ENCODE data around the gene DLGAP5.
A peak's percentile ranks its signal among the peaks of the same experiment; 100 is the strongest.

Gene DLGAP5

DNA sequence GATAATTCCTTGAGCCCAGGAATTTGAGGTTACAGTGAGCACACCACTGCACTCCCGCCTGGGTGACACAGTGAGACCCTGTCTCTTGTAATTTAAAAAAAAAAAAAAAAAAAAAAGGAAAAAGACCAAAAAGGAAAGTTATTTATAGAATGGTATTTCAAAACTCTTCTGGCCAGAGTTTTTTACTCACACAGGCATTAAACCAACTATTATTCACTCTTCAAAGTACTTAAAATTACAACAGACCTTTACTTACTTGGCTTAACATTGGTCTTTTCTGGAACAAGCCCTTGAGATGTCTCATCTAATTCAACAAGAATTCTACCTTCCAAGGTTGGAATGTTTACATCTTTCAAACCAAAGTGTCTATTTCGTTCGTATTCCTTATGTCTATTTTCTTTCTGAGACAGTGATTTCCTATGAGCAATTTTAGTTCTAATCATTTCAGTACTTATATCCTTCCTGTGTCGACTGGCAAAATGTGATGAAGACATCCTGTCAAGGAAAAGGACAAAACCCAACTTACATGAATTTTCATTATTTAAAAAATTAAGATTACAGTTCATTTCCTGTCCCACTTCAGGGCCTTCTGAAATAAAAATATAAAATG, 2.6 kb downstream of the DLGAP5 start:
- TF ChIP-seq CTCF (IDR thresholded peaks at IDR 0.05; ENCODE audit: control insufficient read depth, extremely low read depth, insufficient read depth), result no peak
- no peak for DNase-seq (ENCODE audit: low read depth)
- no peak overlapping the region for H3K4me3 ChIP-seq (ENCODE audit: low read depth, low read length)

- no peak for DNase-seq (ENCODE audit: low read depth)
Measured at GRCh38 chr14:55180434-55180833, 11.0 kb downstream of the DLGAP5 start.

GRCh38 chr14:55180006-55180405, 11.4 kb downstream of the DLGAP5 start:
- TF ChIP-seq CTCF (IDR thresholded peaks at IDR 0.05; ENCODE audit: control insufficient read depth, extremely low read depth, insufficient read depth), result no peak
- DNase-seq (ENCODE audit: low read depth), result no peak
- H3K4me3 ChIP-seq (ENCODE audit: low read depth, low read length), result no peak overlapping the region

More at GRCh38 chr14:55180434-55180833, 11.0 kb downstream of the DLGAP5 start:
- H3K4me3 ChIP-seq (ENCODE audit: low read depth, low read length), result no peak overlapping the region
- TF ChIP-seq CTCF (IDR thresholded peaks at IDR 0.05; ENCODE audit: control insufficient read depth, extremely low read depth, insufficient read depth), result no peak

DNA sequence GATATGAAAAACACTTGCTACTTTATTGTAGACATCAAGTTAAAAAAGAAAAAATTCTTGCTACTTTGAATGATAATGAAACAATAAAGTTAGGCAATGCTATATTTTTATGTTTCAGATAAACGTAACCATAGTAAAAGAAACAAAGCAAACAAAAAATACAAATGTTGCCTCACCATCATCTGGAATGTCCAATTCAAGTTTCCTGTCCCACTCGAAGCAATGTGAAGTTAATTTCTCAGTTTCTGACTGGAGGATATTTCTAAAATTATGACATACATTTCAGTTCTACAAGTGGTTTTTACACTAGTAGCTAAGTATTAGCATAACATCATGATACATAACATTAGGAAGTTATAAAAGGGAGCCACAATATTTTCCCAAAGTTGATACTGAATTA, 20.9 kb downstream of the DLGAP5 start:
- DNase-seq (ENCODE audit: low read depth), result no peak
- no peak overlapping the region for H3K4me3 ChIP-seq (ENCODE audit: low read depth, low read length)
- no peak for TF ChIP-seq CTCF (IDR thresholded peaks at IDR 0.05; ENCODE audit: control insufficient read depth, extremely low read depth, insufficient read depth)

- TF ChIP-seq CTCF (IDR thresholded peaks at IDR 0.05; ENCODE audit: control insufficient read depth, extremely low read depth, insufficient read depth), result peak; percentile 49
- peak; percentile 13 for DNase-seq (ENCODE audit: low read depth)
- no peak overlapping the region for H3K4me3 ChIP-seq (ENCODE audit: low read depth, low read length)
Measured at GRCh38 chr14:55160989-55161388, 30.4 kb downstream of the DLGAP5 start.

GRCh38 chr14:55158412-55158811, 33.0 kb downstream of the DLGAP5 start:
- no peak overlapping the region for H3K4me3 ChIP-seq (ENCODE audit: low read depth, low read length)
- TF ChIP-seq CTCF (IDR thresholded peaks at IDR 0.05; ENCODE audit: control insufficient read depth, extremely low read depth, insufficient read depth), result no peak
- no peak for DNase-seq (ENCODE audit: low read depth)

- no peak for DNase-seq (ENCODE audit: low read depth)
- no peak for TF ChIP-seq CTCF (IDR thresholded peaks at IDR 0.05; ENCODE audit: control insufficient read depth, extremely low read depth, insufficient read depth)
Measured at GRCh38 chr14:55157080-55157479, 34.3 kb downstream of the DLGAP5 start.

More at GRCh38 chr14:55157080-55157479, 34.3 kb downstream of the DLGAP5 start:
- H3K4me3 ChIP-seq (ENCODE audit: low read depth, low read length), result no peak overlapping the region
